Stimulated activated CD8-positive, alpha-beta memory T cell treated with anti-CD3 and anti-CD28 coated beads, Interleukin-7, amount 100 ng/mL, for 1 hour (primary cell): ENCODE results near the gene SCD.
"Not testable (repeated sequence)": the region's sequence is repeated elsewhere in the genome, so short reads cannot be mapped to it uniquely, and the experiment has no call there.

Source experiments
- DNase-seq, 2 donors: peaks; one replicate each; pipeline ENCODE4 v3.0.0-alpha.2; 2020; ENCODE audit warnings: low read depth in 2 of 2

The SCD gene

DNA sequence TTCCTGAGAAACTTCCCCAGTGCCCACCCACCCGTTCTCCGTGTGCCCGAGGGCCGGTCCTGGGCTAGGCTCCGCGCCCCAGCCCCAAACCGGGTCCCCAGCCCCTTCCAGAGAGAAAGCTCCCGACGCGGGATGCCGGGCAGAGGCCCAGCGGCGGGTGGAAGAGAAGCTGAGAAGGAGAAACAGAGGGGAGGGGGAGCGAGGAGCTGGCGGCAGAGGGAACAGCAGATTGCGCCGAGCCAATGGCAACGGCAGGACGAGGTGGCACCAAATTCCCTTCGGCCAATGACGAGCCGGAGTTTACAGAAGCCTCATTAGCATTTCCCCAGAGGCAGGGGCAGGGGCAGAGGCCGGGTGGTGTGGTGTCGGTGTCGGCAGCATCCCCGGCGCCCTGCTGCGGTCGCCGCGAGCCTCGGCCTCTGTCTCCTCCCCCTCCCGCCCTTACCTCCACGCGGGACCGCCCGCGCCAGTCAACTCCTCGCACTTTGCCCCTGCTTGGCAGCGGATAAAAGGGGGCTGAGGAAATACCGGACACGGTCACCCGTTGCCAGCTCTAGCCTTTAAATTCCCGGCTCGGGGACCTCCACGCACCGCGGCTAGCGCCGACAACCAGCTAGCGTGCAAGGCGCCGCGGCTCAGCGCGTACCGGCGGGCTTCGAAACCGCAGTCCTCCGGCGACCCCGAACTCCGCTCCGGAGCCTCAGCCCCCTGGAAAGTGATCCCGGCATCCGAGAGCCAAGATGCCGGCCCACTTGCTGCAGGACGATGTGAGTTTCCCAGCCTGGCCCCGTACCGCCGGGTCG is at the start of gene SCD:
Gene SCD (plus strand): TSS at position 469 of the 803 bp plus-strand sequence. CDS start 272 bp downstream, at position 741.
- peak; percentile 45 to 52 for DNase-seq

DNA sequence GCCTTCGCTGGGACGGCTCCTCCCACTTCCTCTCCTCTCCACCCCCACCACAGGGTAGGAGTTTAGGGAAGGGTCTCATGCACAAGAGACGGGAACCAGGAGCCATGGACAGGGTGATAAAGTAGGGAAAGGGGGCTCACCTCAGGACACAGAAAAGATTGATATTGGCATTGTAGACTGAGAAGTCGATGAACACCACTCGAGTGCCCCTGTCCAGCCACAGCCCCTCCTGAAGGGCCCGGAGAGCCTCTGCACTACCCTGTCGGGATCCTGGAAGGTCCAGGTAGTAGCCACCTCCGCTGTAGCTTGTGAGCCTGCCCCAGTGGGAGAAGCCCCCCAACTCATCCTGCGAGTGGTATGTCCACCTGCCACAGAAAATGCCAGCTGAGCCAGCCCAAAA is 49.8 kb upstream of the SCD start:
- DNase-seq, result no peak

DNA sequence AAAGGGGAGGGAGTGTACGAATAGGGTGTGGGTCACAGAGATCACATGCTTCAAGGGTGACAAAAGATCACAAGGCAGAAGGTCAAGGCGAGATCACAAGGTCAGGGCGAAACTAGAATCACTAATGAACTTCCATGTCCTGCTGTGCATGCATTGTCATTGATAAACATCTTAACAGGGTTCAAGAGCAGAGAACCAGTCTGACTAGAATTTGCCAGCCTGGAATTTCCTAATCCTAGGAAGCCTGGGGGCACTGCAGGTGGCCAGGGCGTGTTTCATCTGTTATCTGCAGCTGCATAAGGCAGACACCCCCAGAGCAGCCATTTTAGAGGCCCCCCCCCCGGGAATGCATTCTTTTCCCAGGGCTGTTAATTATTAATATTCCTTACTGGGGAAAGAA is 45.9 kb upstream of the SCD start:
- DNase-seq, result not testable (repeated sequence)

DNA sequence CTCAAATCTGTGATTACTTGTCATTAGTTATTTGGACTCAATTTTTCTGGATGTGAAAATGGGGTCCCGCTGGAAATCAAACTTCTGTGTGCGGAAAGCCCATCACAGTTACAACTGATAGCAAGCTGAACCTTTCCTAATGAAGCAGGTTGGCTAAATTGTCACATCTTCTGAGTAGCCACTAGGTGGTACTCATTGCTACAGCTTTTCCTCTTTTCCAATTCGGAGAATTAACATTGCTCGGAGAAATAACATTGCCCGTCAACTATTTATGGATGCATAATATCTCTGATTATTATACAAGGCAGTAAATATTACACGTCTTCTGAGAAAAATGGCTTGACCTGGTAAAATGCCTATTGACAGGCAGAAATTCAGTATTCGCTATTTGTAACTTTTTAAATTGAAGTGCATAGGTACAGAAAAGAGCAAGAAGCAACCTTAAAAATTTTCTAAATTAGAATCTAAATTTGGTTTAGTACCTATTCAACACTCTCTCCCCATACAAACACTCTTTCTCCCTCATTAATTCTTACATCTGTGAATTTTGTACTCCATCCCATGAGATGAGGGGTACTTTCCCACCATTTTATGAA is 43.2 kb upstream of the SCD start:
- DNase-seq, result no peak

DNA sequence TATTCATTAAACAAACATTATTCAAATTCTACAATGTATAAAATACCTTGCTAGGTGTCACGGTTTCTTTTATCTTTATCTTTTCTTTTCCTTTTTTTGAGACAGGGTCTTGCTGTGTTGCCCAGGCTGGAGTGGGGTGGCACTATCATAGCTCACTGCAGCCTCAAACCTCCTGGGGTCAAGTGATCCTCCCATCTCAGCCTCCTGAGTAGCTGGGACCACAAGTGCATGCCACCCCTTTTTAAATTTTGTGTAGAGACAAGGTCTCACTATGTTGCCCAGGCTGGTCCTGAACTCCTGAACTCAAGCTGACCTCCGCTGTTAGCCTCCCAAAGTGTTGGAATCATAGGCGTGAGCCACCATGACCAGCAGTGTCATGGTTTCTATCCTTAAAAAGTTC is 42.6 kb upstream of the SCD start:
- DNase-seq, result no peak

DNA sequence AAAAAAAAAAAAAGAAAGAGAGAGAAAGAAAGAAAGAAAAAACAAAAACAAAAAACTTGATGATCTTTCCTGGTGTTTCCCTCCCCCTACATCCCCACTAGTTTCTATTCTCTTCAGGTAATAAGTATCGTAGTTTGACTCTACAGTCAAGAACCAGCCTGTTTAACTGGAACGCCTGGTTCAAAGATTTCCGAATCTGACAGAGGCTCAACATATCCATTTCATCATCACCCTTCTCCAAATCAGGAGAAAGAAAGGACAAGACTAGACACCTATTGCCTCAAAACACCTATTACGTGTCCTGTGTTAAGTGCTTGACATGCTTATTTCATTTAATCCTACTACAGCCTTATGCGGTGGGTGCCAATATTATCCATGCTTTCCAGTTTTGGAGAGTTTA is 40.2 kb upstream of the SCD start:
- no peak for DNase-seq

DNA sequence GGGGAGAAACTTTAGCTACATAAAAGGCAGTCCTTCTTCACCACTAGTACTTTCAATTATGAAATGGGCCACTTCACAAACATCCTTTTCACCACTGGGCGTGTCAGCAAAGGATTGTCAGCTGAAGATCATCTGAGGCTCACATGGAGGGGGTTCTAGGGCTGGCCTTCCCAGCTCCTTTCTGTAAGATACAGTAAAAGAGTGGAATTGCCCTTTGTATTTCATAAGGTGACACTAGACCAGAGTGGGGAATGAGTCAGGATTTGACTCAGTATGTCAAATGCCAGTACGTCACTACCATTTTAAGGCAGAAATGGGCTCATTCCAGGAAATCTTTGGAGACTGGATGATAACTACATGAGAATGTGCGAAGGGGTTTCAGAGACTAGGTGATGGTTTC is 39.3 kb upstream of the SCD start:
- DNase-seq, result no peak

DNA sequence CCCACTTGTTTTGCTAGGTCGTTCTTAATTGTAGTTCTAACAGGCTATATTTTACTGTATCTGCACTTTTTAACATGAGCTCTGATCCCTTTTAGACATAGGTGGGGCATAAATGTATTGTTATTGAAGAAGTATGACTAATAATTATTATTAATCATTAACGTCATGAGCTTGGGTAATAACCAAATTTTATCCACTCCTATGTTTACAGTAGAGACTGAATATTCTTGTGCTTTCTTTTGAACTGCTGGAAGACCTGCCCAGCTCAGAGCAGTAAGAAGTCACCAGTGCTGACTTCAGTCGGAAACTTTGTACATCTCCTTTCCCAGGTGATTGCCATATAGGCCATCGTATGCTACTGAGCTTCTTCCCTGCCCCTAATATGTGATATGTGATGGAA is 35.7 kb upstream of the SCD start:
- no peak for DNase-seq

DNA sequence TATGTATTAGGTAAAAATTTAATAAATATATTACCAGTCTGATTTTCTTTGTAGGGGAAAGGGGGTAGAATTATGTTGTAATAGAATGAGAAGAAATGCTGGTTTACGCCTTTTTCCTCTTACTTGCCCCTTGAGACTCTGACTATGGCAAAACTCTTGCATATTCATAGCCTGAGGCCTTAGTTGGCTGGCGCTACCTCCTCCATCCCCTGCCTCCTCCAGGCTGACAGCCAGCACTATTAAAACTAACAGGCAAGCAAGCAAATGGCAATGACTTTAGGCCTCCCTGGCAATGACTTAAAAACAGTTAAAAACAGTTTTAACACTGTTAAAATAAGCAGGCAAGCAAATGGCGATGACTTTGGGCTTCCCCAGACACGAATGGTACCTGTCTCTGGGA is 31.4 kb upstream of the SCD start:
- DNase-seq, result no peak

DNA sequence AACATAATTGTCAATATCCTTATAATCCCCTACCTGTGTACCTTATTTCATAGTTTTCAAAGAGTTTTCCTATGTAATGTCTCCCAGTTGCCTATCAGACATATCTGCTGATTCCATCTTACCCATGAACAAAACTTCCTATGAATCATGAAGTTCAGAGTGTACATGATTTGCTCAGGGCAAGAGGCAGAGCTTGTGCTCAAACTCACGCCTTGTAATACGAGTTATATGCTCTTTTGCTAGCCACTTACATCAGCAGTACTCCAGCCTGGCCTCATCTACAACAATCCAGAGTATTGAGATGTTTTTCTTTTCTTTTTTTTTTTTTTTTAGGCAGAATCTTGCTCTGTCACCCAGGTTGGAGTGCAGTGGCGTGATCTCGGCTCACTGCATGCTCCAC is 28.8 kb upstream of the SCD start:
- DNase-seq, result no peak

DNA sequence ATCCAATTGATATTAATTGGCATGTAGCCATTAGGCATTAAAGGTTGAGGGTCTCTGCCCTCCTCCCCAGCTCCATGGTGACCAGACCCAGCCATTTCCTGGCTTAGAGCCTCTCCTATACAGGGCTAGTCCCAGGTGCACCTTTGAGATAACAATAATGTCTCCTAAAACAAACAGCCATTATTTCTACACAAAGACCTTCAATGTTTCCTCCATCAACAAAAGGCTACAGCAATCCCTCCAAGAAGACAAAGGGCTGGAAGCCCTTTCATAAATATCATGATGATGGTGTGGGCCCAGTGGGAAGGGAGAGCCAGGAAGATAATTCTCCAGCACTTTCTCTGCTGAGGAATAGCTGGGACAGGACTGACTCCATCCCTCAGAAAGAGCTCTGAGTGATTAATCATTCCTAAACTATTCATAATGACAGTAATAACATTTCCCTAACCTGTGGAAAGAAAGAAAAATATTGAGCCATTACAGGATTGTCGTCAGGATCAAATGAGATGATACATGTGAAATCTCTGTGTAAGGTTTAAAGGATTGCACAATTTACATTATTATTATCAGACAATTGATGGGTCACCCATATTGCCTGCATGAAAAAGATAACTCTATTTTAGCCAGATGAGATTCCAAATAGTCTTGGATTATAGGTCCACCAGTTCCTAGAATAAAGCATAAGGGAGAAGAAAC is 27.2 kb upstream of the SCD start:
- no peak for DNase-seq

DNA sequence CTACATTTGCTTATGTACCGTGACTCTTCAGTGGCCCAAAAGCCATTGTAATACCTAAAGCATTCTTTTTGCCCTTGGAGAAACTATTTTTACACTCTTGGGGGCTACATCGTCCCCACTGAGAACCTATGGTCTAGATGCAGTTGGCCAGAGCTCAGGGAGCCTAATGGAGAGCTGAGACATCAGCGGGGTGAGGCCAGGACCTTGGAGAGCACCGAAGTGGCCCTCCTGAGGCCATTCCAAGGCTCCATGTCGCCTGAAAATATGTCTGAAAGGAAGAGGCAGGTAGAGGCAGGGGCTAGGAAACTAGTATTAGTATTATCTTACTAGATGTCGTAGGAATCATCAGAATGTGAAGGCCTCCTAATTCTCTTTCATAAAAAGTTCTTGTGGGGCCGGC is 21.9 kb upstream of the SCD start:
- DNase-seq, result no peak

DNA sequence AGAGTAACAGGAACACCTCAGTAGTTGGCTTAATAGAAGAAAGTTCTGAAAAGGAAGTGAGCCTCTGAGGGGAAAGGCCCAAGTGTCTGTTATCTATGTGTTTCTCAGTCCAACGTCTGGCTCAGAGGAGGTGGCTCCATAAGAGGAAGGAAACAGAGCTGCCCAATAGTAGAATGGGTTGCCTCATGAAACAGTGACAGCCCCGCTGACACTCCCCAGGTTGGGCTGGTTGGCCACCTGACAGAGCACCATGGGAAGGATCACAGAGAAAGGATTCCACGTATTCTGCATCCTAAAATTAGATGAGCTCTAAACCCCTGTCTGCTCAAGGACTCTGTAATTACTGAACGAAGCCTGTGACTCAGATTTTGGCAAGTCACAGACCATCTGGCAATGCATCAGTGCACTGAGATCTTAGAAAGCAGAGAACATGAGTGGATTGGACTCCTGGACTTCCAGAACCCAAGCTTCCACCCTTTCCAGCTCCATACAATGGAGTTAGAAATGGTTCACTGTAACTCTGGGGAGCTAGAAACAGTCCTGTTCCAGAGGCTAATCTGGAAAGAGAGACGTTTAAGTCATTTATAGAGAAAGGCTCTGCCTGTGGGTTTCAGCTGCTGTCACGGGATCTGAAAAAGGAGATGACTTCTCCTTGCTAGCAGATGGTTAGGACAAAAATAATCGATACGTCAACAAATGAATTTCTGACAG is 19.9 kb upstream of the SCD start:
- no peak for DNase-seq

DNA sequence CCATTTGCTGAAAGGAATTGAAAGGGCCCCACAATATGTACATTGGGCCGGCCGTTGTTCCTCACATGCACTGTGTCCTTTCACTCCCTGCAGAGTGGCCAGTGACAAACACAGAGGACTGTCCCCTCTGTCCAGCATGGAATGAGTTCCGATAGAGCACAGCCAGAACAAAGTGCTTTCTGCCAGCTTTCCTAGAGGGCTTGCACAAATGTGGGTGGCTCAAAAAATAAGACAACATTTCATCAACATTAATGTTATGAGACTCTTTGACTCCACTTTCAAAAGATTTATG is 19.4 kb upstream of the SCD start:
- DNase-seq, result no peak

DNA sequence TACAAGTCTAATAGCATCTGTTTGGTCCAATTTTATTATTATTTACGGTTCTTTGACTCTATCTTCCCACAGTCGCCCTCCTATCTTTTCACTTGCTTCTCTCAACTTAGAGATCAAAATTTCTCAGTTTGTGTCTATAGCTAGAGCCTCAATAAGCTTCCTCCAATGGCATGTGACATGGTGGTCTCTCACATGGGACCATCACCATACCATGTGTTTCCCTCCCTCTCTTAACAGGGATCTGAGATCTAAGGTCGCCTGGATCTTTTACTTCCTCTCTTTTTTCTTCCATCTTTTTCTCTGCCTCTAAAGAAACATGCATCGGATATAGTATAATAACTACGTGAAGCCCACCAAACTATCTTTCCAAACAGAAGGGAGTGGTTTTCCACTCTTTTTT is 18.8 kb upstream of the SCD start:
- DNase-seq, result no peak

DNA sequence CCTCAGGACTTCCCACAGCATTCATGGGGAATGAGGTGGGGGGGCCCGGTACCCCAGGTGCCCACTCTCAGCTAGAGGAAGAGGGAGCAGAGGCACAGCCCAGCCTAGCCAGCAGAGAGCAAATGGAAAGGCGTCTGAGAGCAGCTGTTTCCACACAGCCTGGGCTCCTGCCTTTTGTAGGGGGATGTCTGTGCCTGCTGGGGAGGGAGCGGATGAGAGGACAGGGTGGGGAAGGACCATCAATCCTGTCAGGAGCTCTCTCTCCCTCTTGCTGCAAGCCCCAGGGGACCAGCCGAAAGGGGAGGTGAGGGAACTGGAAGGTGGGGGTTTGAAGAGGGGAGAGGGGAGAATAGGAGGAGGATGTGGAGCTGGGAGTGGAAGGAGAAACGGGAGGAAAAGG is 17.0 kb upstream of the SCD start, which contains the start of gene PKD2L1:
Gene PKD2L1 (minus strand): TSS at position 150 of the 400 bp plus-strand sequence. CDS start 125 bp downstream, at position 25.
- DNase-seq, result no peak

DNA sequence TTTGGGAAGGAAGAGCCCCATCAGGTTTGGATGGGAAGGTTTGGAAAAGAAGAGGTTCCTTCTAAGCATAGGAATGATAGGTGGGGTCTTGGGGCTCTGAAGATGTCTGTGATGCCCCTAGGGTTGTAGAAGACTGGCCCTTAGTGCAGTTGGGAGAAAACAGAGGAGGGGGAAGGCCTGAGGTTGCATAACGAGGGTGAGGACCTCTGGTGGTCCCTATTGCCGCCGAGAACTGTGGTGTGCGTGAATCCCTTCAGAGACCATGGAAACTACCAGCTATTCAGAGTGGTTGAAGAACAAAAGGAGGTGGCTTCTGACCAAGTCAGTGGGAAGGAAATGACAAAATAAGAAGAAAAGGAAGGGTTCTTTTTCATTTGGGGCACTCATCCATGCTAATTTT is 13.9 kb upstream of the SCD start:
- DNase-seq, result no peak

DNA sequence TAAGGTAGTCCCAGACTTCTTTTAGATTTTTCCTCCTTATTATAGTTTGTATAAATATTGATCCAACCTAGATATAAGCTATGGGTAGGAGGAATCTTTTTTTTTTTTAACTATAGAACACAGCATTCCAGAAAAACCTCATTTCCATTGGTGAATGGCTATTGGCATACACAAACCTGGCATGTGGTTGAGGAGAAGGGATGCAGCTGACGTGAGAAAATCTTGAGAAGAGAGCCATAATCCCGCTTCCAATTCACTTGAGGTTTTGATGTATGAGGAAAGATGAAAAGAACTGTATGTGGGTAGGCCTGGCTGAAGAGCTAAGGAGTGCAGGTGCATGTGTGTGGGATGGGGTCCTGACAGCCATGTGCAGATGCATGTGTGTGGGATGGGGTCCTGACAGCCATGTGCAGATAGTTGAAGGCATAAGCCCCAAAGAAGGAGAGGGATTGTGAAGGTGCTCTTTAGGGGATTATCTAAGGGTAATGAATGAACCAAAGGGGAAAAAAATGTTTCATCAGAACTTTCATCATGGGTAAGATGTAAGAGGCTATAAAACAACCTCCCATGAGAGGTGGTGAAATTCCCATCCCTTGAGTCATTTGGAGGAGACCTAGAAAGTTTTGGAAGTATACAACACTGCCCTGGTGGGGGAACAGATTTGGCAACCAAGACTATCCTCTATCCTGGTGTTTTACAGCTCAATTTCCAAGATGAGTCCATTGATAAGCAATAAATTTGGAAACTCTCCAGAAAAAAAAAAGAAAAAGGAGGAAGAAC is 13.2 kb upstream of the SCD start:
- no peak for DNase-seq

DNA sequence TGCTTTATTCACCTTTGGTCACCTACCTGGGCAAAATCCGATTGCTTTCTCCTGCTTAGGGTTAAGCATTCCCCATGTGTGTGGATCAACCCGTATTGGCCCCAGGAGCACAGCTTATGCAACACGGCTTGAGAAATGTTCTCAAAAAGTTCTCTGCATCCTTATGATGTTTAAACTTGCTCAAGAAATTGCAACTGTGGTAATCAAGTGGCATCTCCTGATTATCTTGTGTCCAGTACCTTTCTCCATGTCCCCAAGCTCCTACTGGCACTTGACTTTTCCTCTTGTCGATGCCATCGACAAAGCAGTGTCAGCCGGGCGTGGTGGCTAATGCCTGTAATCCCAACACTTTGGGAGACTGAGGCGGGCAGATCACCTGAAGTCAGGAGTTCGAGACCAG is 12.3 kb upstream of the SCD start:
- no peak for DNase-seq

DNA sequence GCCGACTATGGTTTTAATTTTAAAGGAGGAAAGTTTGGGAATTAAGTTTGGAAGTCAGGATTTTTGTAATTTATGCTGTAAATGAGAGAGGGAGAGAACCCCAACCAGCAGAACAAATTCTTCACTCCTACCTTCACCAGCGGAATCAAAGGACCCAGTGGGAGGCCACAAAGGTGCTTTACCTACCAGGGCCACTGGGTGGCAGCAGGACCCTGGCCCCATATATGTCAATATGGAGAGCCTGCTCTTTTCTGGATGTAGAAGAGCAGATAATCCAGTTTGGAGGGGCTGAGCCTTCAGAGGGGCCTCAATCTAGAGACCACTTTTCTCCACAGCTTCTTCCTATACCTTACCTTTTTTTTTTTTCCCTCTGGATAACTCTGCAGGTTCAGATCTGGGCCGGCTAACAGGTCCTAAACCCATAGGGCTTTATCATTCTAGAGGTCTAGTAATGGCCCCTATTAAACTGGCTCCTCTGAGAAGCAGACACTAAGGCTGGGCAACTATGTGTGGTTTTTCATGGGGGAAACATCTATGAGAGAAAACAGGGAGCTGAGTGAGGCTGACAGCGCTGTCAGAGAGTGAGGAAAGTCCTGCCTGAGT is 8.5 kb upstream of the SCD start:
- peak; percentile 65 to 66 for DNase-seq

DNA sequence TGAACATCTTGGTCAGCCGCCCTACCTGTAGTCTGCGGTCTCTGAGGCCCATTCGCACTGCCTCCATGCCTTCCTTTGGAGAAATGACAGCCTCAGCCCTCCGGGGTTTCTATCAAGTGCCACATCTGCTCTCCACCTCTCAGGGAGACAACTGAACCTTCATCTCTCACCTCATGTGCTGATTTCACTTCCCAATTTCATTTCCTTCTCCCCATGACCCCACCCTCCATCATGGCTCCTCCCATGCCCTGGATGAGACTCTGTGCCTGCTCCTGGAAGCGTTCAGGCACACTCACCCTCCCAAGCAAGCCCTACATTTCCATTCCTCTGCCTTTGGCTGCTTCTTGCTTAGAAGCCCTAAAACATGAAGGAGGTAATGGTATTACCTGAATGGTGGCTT is 7.8 kb upstream of the SCD start:
- DNase-seq, result no peak
